Dendritic cell treated with granulocyte-macrophage colony-stimulating factor and Interleukin-4, amounts not matched to agents 40 ng/mL and 50 ng/mL, for 4 days (primary cell): ENCODE results near the gene ACTRT2.

ENCODE experiments used
- H3K27ac Mint-ChIP-seq: one replicate; pipeline ENCODE4 v1.8.0; 2022; ENCODE audit warnings: mild to moderate bottlenecking, mixed read lengths
- H3K27me3 Mint-ChIP-seq: one replicate; pipeline ENCODE4 v1.8.0; 2022; ENCODE audit warnings: mild to moderate bottlenecking, mixed read lengths
- H3K36me3 Mint-ChIP-seq: one replicate; pipeline ENCODE4 v1.8.0; 2022; ENCODE audit warnings: low read depth, mixed read lengths
- H3K4me1 Mint-ChIP-seq: one replicate; pipeline ENCODE4 v1.8.0; 2022; ENCODE audit warnings: low read depth, mixed read lengths
- H3K4me3 Mint-ChIP-seq: one replicate; pipeline ENCODE4 v1.8.0; 2022; ENCODE audit warnings: mild to moderate bottlenecking, moderate library complexity, mixed read lengths
- H3K9me3 Mint-ChIP-seq: one replicate; pipeline ENCODE4 v1.8.0; 2022; ENCODE audit warnings: mixed read lengths
- intact Hi-C: fragments of 100-400 bp; cut with micrococcal nuclease; formaldehyde crosslinking; loops from one replicate; pipeline ENCODE4 v1.15.0; 2022

ACTRT2 gene

GRCh38 chr1:3049905-3050304, 28.6 kb downstream of the ACTRT2 start:
- no peaks in the 10 kb centered on the region for H3K36me3 Mint-ChIP-seq
- H3K4me1 Mint-ChIP-seq: no peaks in the 10 kb centered on the region
- no peak overlapping the region for H3K27ac Mint-ChIP-seq
- H3K4me3 Mint-ChIP-seq: no peak overlapping the region
- H3K27me3 Mint-ChIP-seq: peaks cover 3% of the 10 kb centered on the region
- intact Hi-C loops: no loop called here
- peaks cover 10% of the 10 kb centered on the region for H3K9me3 Mint-ChIP-seq

- Mint-ChIP-seq H3K27ac (no peak overlapping the region), H3K27me3 (peaks cover 3% of the 10 kb centered on the region), H3K4me3 (no peak overlapping the region), H3K4me1 (no peaks in the 10 kb centered on the region), H3K36me3 (no peaks in the 10 kb centered on the region), H3K9me3 (peaks cover 10% of the 10 kb centered on the region)
- intact Hi-C loops: no loop called here
Measured at GRCh38 chr1:3050603-3051002, 29.3 kb downstream of the ACTRT2 start.

GRCh38 chr1:3051270-3052268, 30.3 kb downstream of the ACTRT2 start:
- H3K27me3 Mint-ChIP-seq: peaks cover 3% of the 10 kb centered on the region
- intact Hi-C loops: no loop called here
- H3K27ac Mint-ChIP-seq: no peak overlapping the region
- no peaks in the 10 kb centered on the region for H3K36me3 Mint-ChIP-seq
- H3K9me3 Mint-ChIP-seq: peaks cover 10% of the 10 kb centered on the region
- no peaks in the 10 kb centered on the region for H3K4me1 Mint-ChIP-seq
- H3K4me3 Mint-ChIP-seq: no peak overlapping the region

DNA sequence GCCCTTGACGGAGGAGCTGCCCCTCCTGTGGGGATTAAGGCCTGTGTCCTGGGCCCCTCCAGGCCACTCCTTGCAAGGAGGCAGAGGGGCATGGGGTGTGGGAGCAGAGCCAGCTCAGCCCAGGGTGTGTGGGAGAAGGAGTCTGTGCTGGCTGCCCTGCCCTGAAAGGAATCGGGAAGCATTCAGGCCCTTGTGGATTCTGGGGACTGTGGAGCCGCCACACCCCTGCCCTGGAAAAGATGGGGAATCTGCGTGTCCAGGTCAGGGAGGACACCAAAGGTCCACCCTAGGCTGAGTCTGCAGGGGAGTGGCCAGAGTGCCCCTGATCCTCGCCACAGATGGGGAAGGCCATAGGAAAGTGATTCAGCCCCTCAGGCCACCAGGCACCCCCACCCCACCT, 31.2 kb downstream of the ACTRT2 start:
- H3K27me3 Mint-ChIP-seq: peaks cover 3% of the 10 kb centered on the region
- H3K4me3 Mint-ChIP-seq: no peak overlapping the region
- intact Hi-C loops: no loop called here
- no peaks in the 10 kb centered on the region for H3K4me1 Mint-ChIP-seq
- H3K27ac Mint-ChIP-seq: no peak overlapping the region
- H3K36me3 Mint-ChIP-seq: no peaks in the 10 kb centered on the region
- H3K9me3 Mint-ChIP-seq: peaks cover 10% of the 10 kb centered on the region

GRCh38 chr1:3053366-3053980, 32.2 kb downstream of the ACTRT2 start:
- peaks cover 10% of the 10 kb centered on the region for H3K9me3 Mint-ChIP-seq
- intact Hi-C loops: no loop called here
- H3K27ac Mint-ChIP-seq: no peak overlapping the region
- no peak overlapping the region for H3K4me3 Mint-ChIP-seq
- peaks cover 4% of the 10 kb centered on the region for H3K27me3 Mint-ChIP-seq
- H3K4me1 Mint-ChIP-seq: no peaks in the 10 kb centered on the region
- H3K36me3 Mint-ChIP-seq: no peaks in the 10 kb centered on the region

DNA sequence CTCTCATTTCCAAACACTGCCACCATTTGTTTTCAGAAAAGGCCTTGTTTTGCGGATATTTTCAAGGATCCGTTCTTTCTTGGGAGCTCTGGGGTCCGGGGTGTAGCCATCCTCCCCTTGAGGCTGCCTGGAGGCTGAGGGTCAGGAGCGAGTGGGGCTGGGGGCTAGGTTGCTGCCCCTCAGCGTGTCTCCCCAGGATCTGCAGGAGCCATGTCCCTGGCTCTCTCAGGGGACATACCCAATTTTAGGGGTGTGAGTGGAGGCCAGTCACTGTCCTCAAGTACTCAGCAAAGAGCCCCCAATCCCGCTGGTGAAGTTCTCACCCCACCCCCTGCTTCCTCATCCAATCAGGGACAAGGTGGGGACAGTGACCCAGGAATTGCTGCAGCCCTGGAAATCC, 32.7 kb downstream of the ACTRT2 start:
- peaks cover 10% of the 10 kb centered on the region for H3K9me3 Mint-ChIP-seq
- intact Hi-C loops: no loop called here
- no peak overlapping the region for H3K4me3 Mint-ChIP-seq
- H3K27ac Mint-ChIP-seq: no peak overlapping the region
- H3K27me3 Mint-ChIP-seq: peaks cover 4% of the 10 kb centered on the region
- H3K4me1 Mint-ChIP-seq: no peaks in the 10 kb centered on the region
- no peaks in the 10 kb centered on the region for H3K36me3 Mint-ChIP-seq

DNA sequence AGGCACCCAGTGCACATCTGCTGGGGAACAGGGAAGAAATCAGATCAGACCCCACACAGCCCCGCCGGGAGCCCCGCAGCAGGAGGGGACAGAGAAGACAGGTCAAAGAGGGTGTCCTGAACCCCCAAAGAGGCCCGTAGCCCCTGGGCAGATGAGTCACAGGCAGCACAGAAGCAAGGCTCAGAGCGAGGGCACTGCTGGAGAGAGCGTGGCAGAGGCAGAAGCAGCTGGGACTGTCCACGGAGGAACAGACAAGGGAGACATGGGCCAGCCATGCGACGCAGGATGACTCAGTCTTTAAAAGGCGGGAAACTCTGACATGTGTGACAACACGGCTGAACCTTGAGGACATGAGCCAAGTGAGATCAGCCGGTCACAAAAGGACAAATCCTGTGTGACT, 33.2 kb downstream of the ACTRT2 start:
- Mint-ChIP-seq H3K27me3 (peaks cover 3% of the 10 kb centered on the region), H3K4me1 (no peaks in the 10 kb centered on the region), H3K36me3 (no peaks in the 10 kb centered on the region), H3K27ac (no peak overlapping the region), H3K9me3 (peaks cover 10% of the 10 kb centered on the region), H3K4me3 (no peak overlapping the region)
- intact Hi-C loops: no loop called here

DNA sequence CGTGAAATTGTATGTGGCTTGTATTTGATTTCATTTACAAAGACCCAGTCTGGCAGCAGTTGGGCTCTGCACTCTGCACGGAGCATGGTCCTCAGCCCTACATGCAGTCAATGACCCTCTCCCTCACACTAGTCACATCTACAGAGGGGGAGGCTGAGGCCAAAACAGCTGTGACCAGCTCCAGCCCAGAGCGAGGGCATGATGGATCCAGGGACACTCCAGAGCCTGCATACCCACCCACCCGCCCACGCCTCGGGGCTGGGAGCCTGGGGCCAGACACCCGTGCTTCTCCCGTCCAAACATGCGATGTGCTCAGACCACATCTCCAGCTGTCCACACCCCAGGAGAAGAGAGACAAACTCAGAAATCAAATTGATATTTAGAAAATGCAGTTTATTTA, 33.8 kb downstream of the ACTRT2 start:
- H3K27me3 Mint-ChIP-seq: peaks cover 2% of the 10 kb centered on the region
- intact Hi-C loops: no loop called here
- no peaks in the 10 kb centered on the region for H3K36me3 Mint-ChIP-seq
- no peak overlapping the region for H3K4me3 Mint-ChIP-seq
- H3K4me1 Mint-ChIP-seq: no peaks in the 10 kb centered on the region
- peaks cover 10% of the 10 kb centered on the region for H3K9me3 Mint-ChIP-seq
- no peak overlapping the region for H3K27ac Mint-ChIP-seq

DNA sequence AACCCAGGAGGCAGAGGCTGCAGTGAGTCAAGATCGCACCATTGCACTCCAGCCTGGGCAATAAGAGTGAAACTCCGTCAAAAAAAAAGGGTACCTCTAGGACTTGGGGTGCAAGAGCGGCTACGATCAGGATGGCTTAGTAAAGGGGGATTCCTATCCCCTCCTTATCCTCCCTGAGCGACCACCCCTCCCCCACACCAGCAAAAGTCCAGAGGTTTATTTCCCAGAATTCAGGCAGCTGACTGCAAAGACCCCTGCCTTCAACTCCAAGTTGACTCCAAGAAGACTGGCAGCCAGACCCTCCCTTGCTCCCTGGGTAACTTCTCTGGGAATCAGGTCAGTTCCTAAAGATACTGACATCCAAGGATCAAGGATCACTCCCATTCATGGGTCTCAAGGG, 35.4 kb downstream of the ACTRT2 start:
- Mint-ChIP-seq H3K4me3 (no peak overlapping the region), H3K27ac (no peak overlapping the region), H3K27me3 (peaks cover 3% of the 10 kb centered on the region), H3K9me3 (peaks cover 8% of the 10 kb centered on the region), H3K36me3 (no peaks in the 10 kb centered on the region), H3K4me1 (no peaks in the 10 kb centered on the region)
- intact Hi-C loops: no loop called here

- no peaks in the 10 kb centered on the region for H3K4me1 Mint-ChIP-seq
- H3K36me3 Mint-ChIP-seq: no peaks in the 10 kb centered on the region
- intact Hi-C loops: no loop called here
- H3K27me3 Mint-ChIP-seq: peaks cover 3% of the 10 kb centered on the region
- no peak overlapping the region for H3K4me3 Mint-ChIP-seq
- no peak overlapping the region for H3K27ac Mint-ChIP-seq
- no peaks in the 10 kb centered on the region for H3K9me3 Mint-ChIP-seq
Measured at GRCh38 chr1:3058263-3059030, 37.2 kb downstream of the ACTRT2 start.

DNA sequence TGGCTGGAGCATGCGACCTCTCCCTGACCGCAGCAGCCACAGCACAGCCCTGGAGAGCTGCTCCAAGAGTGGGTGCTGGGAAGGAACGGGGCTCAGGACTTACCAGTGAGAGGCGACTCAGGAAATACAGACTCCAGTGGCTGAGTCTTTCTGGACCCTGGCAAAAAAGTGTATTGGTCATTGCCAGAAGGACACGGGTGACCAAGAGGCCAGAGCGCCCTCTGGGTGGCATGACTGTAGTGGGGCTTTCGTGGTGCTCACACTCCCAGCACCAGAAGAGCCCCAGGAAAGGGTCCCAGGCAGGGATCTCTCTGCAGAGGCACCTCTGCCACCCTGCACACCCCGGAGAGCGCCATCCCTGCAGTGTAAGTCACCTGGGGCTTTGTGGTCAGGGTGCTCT, 38.9 kb downstream of the ACTRT2 start:
- peaks cover 3% of the 10 kb centered on the region for H3K27me3 Mint-ChIP-seq
- no peaks in the 10 kb centered on the region for H3K4me1 Mint-ChIP-seq

GRCh38 chr1:3060601-3061551, 39.6 kb downstream of the ACTRT2 start:
- intact Hi-C loops: no loop called here
- no peaks in the 10 kb centered on the region for H3K36me3 Mint-ChIP-seq
- no peaks in the 10 kb centered on the region for H3K4me1 Mint-ChIP-seq
- H3K4me3 Mint-ChIP-seq: no peak overlapping the region
- no peak overlapping the region for H3K27ac Mint-ChIP-seq
- peaks cover 7% of the 10 kb centered on the region for H3K27me3 Mint-ChIP-seq
- H3K9me3 Mint-ChIP-seq: no peaks in the 10 kb centered on the region

More for the DNA sequence above, 38.9 kb downstream of the ACTRT2 start:
- intact Hi-C loops: no loop called here
- H3K9me3 Mint-ChIP-seq: no peaks in the 10 kb centered on the region
- no peaks in the 10 kb centered on the region for H3K36me3 Mint-ChIP-seq
- H3K27ac Mint-ChIP-seq: no peak overlapping the region
- H3K4me3 Mint-ChIP-seq: no peak overlapping the region

GRCh38 chr1:3061566-3061965, 40.3 kb downstream of the ACTRT2 start:
- no peak overlapping the region for H3K27ac Mint-ChIP-seq
- H3K4me3 Mint-ChIP-seq: no peak overlapping the region
- no peaks in the 10 kb centered on the region for H3K9me3 Mint-ChIP-seq
- H3K4me1 Mint-ChIP-seq: no peaks in the 10 kb centered on the region
- peaks cover 14% of the 10 kb centered on the region for H3K27me3 Mint-ChIP-seq
- no peaks in the 10 kb centered on the region for H3K36me3 Mint-ChIP-seq
- intact Hi-C loops: no loop called here
